GM19239 (cell line): ENCODE measurements around the gene PVRIG.
"Not testable (repeated sequence)": the region's sequence is repeated elsewhere in the genome, so short reads cannot be mapped to it uniquely, and the experiment has no call there.

Experiments
- DNase-seq: peaks from one replicate; pipeline ENCODE4 v3.0.0; 2011; ENCODE audit warnings: low spot score; ENCODE audit not compliant: insufficient read length
- FAIRE-seq: peaks from 2 replicates; lab custom pipeline; 2011; peaks lifted over from hg19 to GRCh38; lab: Jason Lieb, UNC

PVRIG gene

DNA sequence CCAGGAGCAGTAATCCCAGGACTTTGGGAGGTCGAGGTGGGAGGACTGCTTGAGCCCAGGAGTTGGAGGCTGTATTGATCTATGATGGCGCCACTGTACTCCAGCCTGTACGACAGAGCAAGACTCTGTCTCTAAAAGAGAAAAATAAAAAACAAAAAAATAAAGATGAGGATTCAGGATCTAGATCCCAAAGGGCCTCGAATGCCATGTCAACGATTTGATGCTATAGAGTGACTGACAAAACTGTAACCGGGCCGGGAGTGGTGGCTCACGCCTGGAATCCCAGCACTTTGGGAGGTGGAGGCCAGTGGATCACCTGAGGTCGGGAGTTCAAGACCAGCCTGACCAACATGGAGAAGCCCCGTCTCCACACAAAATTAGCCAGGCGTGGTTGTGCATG is 49.1 kb downstream of the PVRIG start:
- FAIRE-seq, DNase-seq: not testable (repeated sequence)

DNA sequence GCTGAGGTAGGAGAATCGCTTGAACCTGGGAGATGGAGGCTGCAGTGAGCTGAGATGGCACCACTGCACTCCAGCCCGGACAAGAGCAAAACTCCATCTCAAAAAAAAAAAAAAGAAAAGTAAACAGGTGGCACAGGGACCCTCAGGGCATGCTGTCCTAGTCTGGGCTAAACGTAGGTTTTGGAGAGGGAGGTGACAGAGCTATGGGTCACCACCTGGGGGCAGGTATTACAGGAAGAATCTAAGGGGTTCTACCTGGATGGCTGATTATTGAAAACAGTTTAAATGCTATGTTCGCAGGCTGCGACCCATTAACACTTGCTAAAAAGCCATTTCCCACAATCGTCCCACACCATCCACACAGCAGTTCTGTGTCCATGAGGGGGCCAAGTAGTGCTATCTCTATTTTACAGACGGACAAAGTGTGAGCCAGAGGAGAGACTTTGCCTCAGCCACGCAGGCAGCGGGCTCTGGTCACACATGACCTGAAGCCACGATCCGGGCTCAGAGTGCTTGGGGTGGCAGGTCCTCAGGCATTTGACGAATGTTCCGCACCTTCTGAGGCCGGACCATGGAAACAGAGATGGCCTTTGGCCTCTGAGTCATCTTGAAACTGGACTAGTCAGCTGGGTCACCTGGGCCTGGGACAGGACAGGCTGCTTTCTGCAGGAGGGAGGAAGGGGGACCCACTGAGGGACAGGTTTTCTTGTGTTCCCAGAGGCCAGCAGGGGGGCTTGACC is 49.7 kb downstream of the PVRIG start:
- not testable (repeated sequence) for DNase-seq, FAIRE-seq

GRCh38 chr7:100270046-100270918 is 50.5 kb downstream of the PVRIG start:
- DNase-seq, FAIRE-seq: not testable (repeated sequence)
